HEK293 (cell line): Measurements from ENCODE around the gene RAD51AP1.

Experiments
- ZBTB8A ChIP-seq: fragments of 450-650 bp; formaldehyde crosslinking; IDR thresholded peaks from 2 replicates; pipeline ENCODE4 v1.5.1; 2016; ENCODE audit warnings: missing biosample characterization, missing genetic modification characterization
- ZNF121 ChIP-seq: fragments of 450-650 bp; formaldehyde crosslinking; IDR thresholded peaks from 2 replicates; pipeline ENCODE4 v1.5.1; 2016; ENCODE audit warnings: missing biosample characterization, missing genetic modification characterization
- ZNF133 ChIP-seq: fragments of 450-650 bp; formaldehyde crosslinking; IDR thresholded peaks from 2 replicates; pipeline ENCODE4 v1.5.1; 2016; ENCODE audit warnings: missing biosample characterization, missing genetic modification characterization
- ZNF175 ChIP-seq: fragments of 450-650 bp; formaldehyde crosslinking; IDR thresholded peaks from 2 replicates; pipeline ENCODE4 v1.5.1; 2016; ENCODE audit warnings: missing biosample characterization, missing genetic modification characterization
- ZNF324 ChIP-seq: fragments of 450-650 bp; formaldehyde crosslinking; IDR thresholded peaks from 2 replicates; pipeline ENCODE4 v1.5.1; 2016; ENCODE audit warnings: missing biosample characterization, missing genetic modification characterization
- ZNF423 ChIP-seq: fragments of 450-650 bp; formaldehyde crosslinking; IDR thresholded peaks from 2 replicates; pipeline ENCODE4 v1.5.1; 2016; ENCODE audit warnings: missing biosample characterization, missing genetic modification characterization
- ZNF514 ChIP-seq: fragments of 450-650 bp; formaldehyde crosslinking; IDR thresholded peaks from 2 replicates; pipeline ENCODE4 v1.5.1; 2016; ENCODE audit warnings: missing biosample characterization, missing genetic modification characterization
- ZNF580 ChIP-seq: fragments of 450-650 bp; formaldehyde crosslinking; IDR thresholded peaks from 2 replicates; pipeline ENCODE4 v1.5.1; 2016; ENCODE audit warnings: missing biosample characterization, missing genetic modification characterization
- TF ChIP-seq, protein P1 (sequence below): fragments of 450-650 bp; formaldehyde crosslinking; IDR thresholded peaks from 2 replicates; pipeline ENCODE4 v1.5.1; 2016; ENCODE audit warnings: missing biosample characterization, missing genetic modification characterization
- TF ChIP-seq, protein P2 (sequence below): fragments of 450-650 bp; formaldehyde crosslinking; IDR thresholded peaks from 2 replicates; pipeline ENCODE4 v1.5.1; 2016; ENCODE audit warnings: missing biosample characterization, missing genetic modification characterization

- TF ChIP-seq, protein P1, sequence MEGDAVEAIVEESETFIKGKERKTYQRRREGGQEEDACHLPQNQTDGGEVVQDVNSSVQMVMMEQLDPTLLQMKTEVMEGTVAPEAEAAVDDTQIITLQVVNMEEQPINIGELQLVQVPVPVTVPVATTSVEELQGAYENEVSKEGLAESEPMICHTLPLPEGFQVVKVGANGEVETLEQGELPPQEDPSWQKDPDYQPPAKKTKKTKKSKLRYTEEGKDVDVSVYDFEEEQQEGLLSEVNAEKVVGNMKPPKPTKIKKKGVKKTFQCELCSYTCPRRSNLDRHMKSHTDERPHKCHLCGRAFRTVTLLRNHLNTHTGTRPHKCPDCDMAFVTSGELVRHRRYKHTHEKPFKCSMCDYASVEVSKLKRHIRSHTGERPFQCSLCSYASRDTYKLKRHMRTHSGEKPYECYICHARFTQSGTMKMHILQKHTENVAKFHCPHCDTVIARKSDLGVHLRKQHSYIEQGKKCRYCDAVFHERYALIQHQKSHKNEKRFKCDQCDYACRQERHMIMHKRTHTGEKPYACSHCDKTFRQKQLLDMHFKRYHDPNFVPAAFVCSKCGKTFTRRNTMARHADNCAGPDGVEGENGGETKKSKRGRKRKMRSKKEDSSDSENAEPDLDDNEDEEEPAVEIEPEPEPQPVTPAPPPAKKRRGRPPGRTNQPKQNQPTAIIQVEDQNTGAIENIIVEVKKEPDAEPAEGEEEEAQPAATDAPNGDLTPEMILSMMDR (tag by site-specific recombination): no peak
- TF ChIP-seq ZNF133 (tag by site-specific recombination) (no peak), ZNF175 (tag by site-specific recombination) (no peak), ZNF423 (no peak), ZBTB8A (tag by site-specific recombination) (no peak), ZNF121 (tag by site-specific recombination) (no peak), ZNF324 (tag by site-specific recombination) (no peak), ZNF580 (tag by site-specific recombination) (no peak), ZNF514 (tag by site-specific recombination) (no peak)
- TF ChIP-seq, protein P2, sequence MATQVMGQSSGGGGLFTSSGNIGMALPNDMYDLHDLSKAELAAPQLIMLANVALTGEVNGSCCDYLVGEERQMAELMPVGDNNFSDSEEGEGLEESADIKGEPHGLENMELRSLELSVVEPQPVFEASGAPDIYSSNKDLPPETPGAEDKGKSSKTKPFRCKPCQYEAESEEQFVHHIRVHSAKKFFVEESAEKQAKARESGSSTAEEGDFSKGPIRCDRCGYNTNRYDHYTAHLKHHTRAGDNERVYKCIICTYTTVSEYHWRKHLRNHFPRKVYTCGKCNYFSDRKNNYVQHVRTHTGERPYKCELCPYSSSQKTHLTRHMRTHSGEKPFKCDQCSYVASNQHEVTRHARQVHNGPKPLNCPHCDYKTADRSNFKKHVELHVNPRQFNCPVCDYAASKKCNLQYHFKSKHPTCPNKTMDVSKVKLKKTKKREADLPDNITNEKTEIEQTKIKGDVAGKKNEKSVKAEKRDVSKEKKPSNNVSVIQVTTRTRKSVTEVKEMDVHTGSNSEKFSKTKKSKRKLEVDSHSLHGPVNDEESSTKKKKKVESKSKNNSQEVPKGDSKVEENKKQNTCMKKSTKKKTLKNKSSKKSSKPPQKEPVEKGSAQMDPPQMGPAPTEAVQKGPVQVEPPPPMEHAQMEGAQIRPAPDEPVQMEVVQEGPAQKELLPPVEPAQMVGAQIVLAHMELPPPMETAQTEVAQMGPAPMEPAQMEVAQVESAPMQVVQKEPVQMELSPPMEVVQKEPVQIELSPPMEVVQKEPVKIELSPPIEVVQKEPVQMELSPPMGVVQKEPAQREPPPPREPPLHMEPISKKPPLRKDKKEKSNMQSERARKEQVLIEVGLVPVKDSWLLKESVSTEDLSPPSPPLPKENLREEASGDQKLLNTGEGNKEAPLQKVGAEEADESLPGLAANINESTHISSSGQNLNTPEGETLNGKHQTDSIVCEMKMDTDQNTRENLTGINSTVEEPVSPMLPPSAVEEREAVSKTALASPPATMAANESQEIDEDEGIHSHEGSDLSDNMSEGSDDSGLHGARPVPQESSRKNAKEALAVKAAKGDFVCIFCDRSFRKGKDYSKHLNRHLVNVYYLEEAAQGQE: no peak
Measured at GRCh38 chr12:4584281-4584680, 45.6 kb downstream of the RAD51AP1 start.
